ENCODE data around the gene SERPIND1. TPM values are rescaled to one million over a fixed set of nuclear protein-coding genes. Genes with fewer than 3 reads are reported as not detected.
"Not testable (repeated sequence)": the region's sequence is repeated elsewhere in the genome, so short reads cannot be mapped to it uniquely, and the experiment has no call there.

Gene SERPIND1
- total and polyA plus RNA-seq, 11 donors = 0.04 to 0.44 (median 0.15) TPM; not detected in 5

DNA sequence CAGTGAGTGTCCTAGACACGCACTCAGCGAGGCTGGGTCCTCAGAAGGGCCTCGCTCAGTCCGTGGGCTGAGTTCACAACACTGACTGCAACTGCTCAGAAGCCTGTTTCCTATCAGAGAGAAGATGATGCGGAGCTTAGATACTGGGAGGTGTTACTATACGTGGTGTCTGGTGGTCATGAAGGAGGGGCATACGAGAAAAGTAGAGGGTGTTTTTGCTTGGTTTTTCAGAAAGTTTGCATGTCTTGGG is 9.5 kb upstream of the SERPIND1 start:
- Histone ChIP-seq H3K4me1 (no peaks in the 10 kb centered on the region), H3K36me3 (peaks cover 2 to 78% (median 58%) of the 10 kb centered on the region in 9 donors), H3K4me3 (no peak overlapping the region), H3K27ac (no peak overlapping the region), H3K9me3 (no peaks in the 10 kb centered on the region), H3K27me3 (no peaks in the 10 kb centered on the region)
- intact Hi-C loops (cut with DNase I) = no loop called here
- no peak for DNase-seq
- ATAC-seq = peak in 1 of 4 donors; percentile 15
- no peak for TF ChIP-seq POLR2A (IDR thresholded peaks at IDR 0.05)
- TF ChIP-seq, protein P1, sequence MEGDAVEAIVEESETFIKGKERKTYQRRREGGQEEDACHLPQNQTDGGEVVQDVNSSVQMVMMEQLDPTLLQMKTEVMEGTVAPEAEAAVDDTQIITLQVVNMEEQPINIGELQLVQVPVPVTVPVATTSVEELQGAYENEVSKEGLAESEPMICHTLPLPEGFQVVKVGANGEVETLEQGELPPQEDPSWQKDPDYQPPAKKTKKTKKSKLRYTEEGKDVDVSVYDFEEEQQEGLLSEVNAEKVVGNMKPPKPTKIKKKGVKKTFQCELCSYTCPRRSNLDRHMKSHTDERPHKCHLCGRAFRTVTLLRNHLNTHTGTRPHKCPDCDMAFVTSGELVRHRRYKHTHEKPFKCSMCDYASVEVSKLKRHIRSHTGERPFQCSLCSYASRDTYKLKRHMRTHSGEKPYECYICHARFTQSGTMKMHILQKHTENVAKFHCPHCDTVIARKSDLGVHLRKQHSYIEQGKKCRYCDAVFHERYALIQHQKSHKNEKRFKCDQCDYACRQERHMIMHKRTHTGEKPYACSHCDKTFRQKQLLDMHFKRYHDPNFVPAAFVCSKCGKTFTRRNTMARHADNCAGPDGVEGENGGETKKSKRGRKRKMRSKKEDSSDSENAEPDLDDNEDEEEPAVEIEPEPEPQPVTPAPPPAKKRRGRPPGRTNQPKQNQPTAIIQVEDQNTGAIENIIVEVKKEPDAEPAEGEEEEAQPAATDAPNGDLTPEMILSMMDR (IDR thresholded peaks at IDR 0.05) = no peak
- 83 to 97% (median 88%) methylated on average over 7 of the region's 7 CpGs for WGBS, 4 donors

DNA sequence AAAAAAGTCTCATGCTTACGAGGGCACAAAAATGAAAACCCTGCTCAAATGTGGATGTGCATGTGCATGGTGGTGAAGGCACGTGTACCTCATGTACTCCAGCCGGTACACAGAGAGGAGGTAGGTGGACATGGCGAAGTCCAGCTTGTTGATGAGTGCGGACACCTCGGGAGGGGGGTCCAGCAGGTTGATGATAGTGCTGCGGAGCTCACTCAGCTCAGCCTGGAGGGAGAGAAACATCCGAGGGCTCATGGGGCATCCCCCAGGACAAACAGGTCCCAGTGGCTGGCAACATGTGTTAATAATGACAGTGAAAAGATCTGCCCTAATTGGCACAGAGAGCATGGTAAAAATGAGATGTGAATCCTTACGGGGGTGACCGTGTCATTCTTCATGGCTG is 9.2 kb upstream of the SERPIND1 start:
- Histone ChIP-seq H3K4me3 (no peak overlapping the region), H3K4me1 (no peaks in the 10 kb centered on the region), H3K36me3 (peaks cover 2 to 74% (median 57%) of the 10 kb centered on the region in 9 donors), H3K27me3 (no peaks in the 10 kb centered on the region), H3K9me3 (no peaks in the 10 kb centered on the region), H3K27ac (no peak overlapping the region)
- intact Hi-C loops (cut with DNase I) = no loop called here
- whole genome bisulfite sequencing, 4 donors = 94 to 100% (median 96%) methylated on average over 10 of the region's 10 CpGs
- TF ChIP-seq, protein P1 (IDR thresholded peaks at IDR 0.05) = no peak
- TF ChIP-seq POLR2A (IDR thresholded peaks at IDR 0.05) = no peak
- ATAC-seq (no peak), DNase-seq (no peak)

DNA sequence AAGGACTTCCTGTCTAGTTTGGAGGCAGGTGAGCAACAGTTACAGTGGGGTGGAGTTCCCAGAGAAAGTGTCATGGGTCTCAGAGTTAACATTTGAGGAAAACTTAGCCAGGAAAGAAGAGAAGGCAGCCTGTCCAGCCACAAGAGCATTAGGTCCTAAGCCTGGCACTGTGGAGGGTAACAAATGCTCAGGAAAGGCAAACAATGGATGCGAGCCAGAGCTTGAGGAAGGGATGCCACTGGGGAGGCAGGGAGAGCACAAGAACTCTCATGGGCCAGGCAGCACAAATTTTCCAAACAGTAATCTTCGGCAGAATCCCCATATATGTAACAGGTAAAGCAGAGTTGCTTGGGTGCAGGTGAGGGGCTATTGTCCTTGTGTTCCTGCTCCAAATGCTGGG is 8.0 kb upstream of the SERPIND1 start:
- Histone ChIP-seq H3K27ac (no peak overlapping the region), H3K4me3 (no peak overlapping the region), H3K4me1 (no peaks in the 10 kb centered on the region), H3K36me3 (peaks cover 2 to 62% (median 47%) of the 10 kb centered on the region in 9 donors), H3K9me3 (no peaks in the 10 kb centered on the region), H3K27me3 (no peaks in the 10 kb centered on the region)
- 90 to 96% (median 92%) methylated on average over 2 of the region's 2 CpGs for WGBS, 4 donors
- DNase-seq (no peak), ATAC-seq (no peak)
- TF ChIP-seq, protein P1 (IDR thresholded peaks at IDR 0.05) = no peak
- TF ChIP-seq POLR2A (IDR thresholded peaks at IDR 0.05) = no peak
- intact Hi-C loops (cut with DNase I) = no loop called here

DNA sequence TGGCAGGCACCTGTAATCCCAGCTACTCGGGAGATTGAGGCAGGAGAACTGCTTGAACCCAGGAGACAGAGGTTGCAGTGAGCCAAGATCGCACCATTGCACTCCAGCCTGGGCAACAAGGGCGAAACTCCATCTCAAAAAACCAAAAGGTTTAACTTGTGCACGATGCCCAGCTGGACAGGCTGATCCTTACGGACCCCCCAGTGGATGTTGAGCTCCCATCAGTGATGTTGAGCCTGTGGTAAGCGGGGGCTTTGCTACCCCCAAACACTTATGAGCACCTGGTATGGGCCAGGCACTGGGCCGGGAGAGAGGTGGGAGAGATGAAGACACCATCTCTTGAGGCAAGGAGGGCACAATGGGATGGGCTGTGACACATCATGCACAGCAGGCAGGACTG is 7.4 kb upstream of the SERPIND1 start:
- H3K9me3 ChIP-seq = no peaks in the 10 kb centered on the region
- H3K36me3 ChIP-seq = peaks cover 2 to 59% (median 42%) of the 10 kb centered on the region in 9 donors
- H3K27me3 ChIP-seq = no peaks in the 10 kb centered on the region
- DNase-seq = no peak
- H3K27ac ChIP-seq = no peak overlapping the region
- H3K4me3 ChIP-seq = no peak overlapping the region
- 96 to 99% (median 97%) methylated on average over 7 of the region's 7 CpGs for WGBS, 4 donors
- TF ChIP-seq, protein P1 (IDR thresholded peaks at IDR 0.05) = no peak
- no peak for TF ChIP-seq POLR2A (IDR thresholded peaks at IDR 0.05)
- intact Hi-C loops (cut with DNase I) = no loop called here
- ATAC-seq = no peak
- no peaks in the 10 kb centered on the region for H3K4me1 ChIP-seq

DNA sequence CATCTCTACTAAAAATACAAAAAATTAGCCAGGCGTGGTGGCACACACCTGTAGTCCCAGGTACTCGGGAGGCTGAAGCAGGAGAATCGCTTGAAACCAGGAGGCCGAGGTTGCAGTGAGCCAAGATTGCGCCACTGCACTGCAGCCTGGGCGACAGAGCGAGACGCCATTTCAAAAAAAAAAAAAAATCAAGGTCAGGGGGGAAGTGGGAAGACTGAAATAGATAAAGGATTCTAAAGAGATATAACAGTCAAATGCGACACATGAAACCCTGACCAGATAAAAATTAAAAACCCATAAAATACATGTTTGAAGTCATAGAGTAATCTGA is 4.5 kb upstream of the SERPIND1 start:
- H3K4me1 ChIP-seq; H3K27ac ChIP-seq; H3K4me3 ChIP-seq; DNase-seq; ATAC-seq; H3K27me3 ChIP-seq; intact Hi-C loops (cut with DNase I); H3K9me3 ChIP-seq: not testable (repeated sequence)
- WGBS, 4 donors = 87 to 96% (median 92%) methylated on average over 9 of the region's 9 CpGs
- peaks cover 2 to 53% (median 17%) of the 10 kb centered on the region in 9 donors for H3K36me3 ChIP-seq

Measured in heart left ventricle (tissue), 16 donors.